Nasal cavity respiratory epithelium epithelial cell of viscerocranial mucosa (primary cell): ENCODE data around the gene TPH1. TPM values are rescaled to one million over a fixed set of nuclear protein-coding genes. Genes with fewer than 3 reads are reported as not detected.

Experiments used
- total RNA-seq: library from RNA; depleted of rRNA; stranded (reverse); fragments of >200 nt; gene quantifications from 2 replicates; pipeline ENCODE4 v1.2.3, GENCODE V29; 2014

TPH1 gene
- under 0.01 and 0.07 TPM in 2 replicates for total RNA-seq

GRCh38 chr11:18046116-18046777 is at the start of gene TPH1:
Gene TPH1 (minus strand): TSS chr11:18046269. CDS start chr11:18040762, 5,507 bp downstream.

GRCh38 chr11:18012906-18013781 is 32.9 kb downstream of the TPH1 start, which contains the start of gene SERGEF:
Gene SERGEF (minus strand): TSS chr11:18013047. CDS start chr11:18013010, 37 bp downstream.

Other genes with a start within 250 kb of the TPH1 start
- 19.7 and 26.3 TPM in 2 replicates for gene SERGEF, start 33.2 kb downstream of the TPH1 start, total RNA-seq
- gene SAAL1, start 59.8 kb upstream of the TPH1 start, total RNA-seq = 16.7 and 17.2 TPM in 2 replicates
- gene MRGPRX3, start 86.3 kb upstream of the TPH1 start, total RNA-seq = under 0.01 and 0.21 TPM in 2 replicates
- not detected in 2 replicates for gene MRGPRX4, start 126.6 kb upstream of the TPH1 start, total RNA-seq
- 0.64 TPM in 1 of 2 replicates, not detected in the other for gene SAA4, start 190.5 kb upstream of the TPH1 start, total RNA-seq
- gene SAA2, start 202.4 kb upstream of the TPH1 start, total RNA-seq = 1.7 and 37.6 TPM in 2 replicates
- 10.3 and 80.4 TPM in 2 replicates for gene SAA1, start 220.0 kb upstream of the TPH1 start, total RNA-seq